DOHH2 (cell line): ENCODE data around the gene ATP13A1.

Experiments
- CTCF ChIP-seq: fragments of 200-600 bp; sonication (generic); IDR thresholded peaks from one replicate; pipeline ENCODE4 v1.5.1; 2014; ENCODE audit warnings: antibody characterized with exemption, mild to moderate bottlenecking, low read depth, low read length; ENCODE audit not compliant: poor library complexity, severe bottlenecking
- EZH2phosphoT487 ChIP-seq: fragments of 200-600 bp; sonication (generic); IDR thresholded peaks from 2 replicates; pipeline ENCODE4 v1.6.1; 2017; ENCODE audit warnings: borderline replicate concordance, mild to moderate bottlenecking, antibody characterized with exemption, low read length, moderate library complexity, mixed read lengths

GRCh38 chr19:19637523-19638251, 25.8 kb downstream of the ATP13A1 start:
- TF ChIP-seq CTCF (no peak), EZH2phosphoT487 (no peak)
